H1 (cell line): ENCODE measurements around the gene TRDN. TPM values are rescaled to one million over a fixed set of nuclear protein-coding genes. Genes with fewer than 3 reads are reported as not detected.

Source experiments
- CTCF ChIA-PET: fragments of 300-600 bp; sonication (Branson Sonifier 250); formaldehyde crosslinking; loops from one replicate; lab custom pipeline; 2021; ENCODE audit not compliant: partially characterized antibody; lab: Charles Lee
- POLR2A ChIA-PET: fragments of 300-600 bp; sonication (Branson Sonifier 250); formaldehyde crosslinking; loops from one replicate; lab custom pipeline; 2021; ENCODE audit warnings: inconsistent platforms; ENCODE audit not compliant: partially characterized antibody; lab: Charles Lee
- DNase-seq, 2 experiments: peaks; one replicate each; pipeline versions ENCODE4 v3.0.0 to v3.0.0-alpha.2; 2010 to 2022; ENCODE audit warnings: low spot score in 2 of 2, low read depth in 1 of 2, mixed read lengths in 1 of 2
- FAIRE-seq: peaks from 2 replicates; lab custom pipeline; 2011; peaks lifted over from hg19 to GRCh38; lab: Jason Lieb, UNC
- H2AFZ ChIP-seq: 2 replicates; pipeline ENCODE4 v1.8.1; 2012; ENCODE audit warnings: low read length, inconsistent platforms
- H2AK5ac ChIP-seq: 2 replicates; pipeline ENCODE4 v1.6.1; 2013; ENCODE audit warnings: low read depth, low read length
- H2BK120ac ChIP-seq: replicated peaks from 2 replicates; pipeline ENCODE3; 2013; ENCODE audit warnings: low read depth, low read length, inconsistent platforms
- H2BK12ac ChIP-seq: 2 replicates; pipeline ENCODE4 v1.6.1; 2013; ENCODE audit warnings: low read depth, low read length
- H2BK15ac ChIP-seq: 2 replicates; pipeline ENCODE4 v1.6.1; 2013; ENCODE audit warnings: low read length
- H2BK20ac ChIP-seq: 2 replicates; pipeline ENCODE4 v1.6.1; 2013; ENCODE audit warnings: low read length
- H2BK5ac ChIP-seq: 2 replicates; pipeline ENCODE4 v1.6.1; 2013; ENCODE audit warnings: low read depth, low read length
- H3K14ac ChIP-seq: 2 replicates; pipeline ENCODE4 v1.6.1; 2013; ENCODE audit warnings: inconsistent platforms; ENCODE audit not compliant: insufficient read length
- H3K18ac ChIP-seq: 2 replicates; pipeline ENCODE4 v1.6.1; 2013; ENCODE audit warnings: low read length; ENCODE audit errors: extremely low read depth
- H3K23ac ChIP-seq: 2 replicates; pipeline ENCODE4 v1.6.1; 2013; ENCODE audit warnings: inconsistent platforms; ENCODE audit not compliant: insufficient read length
- H3K23me2 ChIP-seq: 2 replicates; pipeline ENCODE4 v1.6.1; 2013; ENCODE audit warnings: low read depth, low read length
- H3K27ac ChIP-seq: 2 replicates; pipeline ENCODE4 v1.6.1; 2011; ENCODE audit warnings: low read depth, low read length, inconsistent platforms
- H3K27me3 ChIP-seq, 4 experiments: replicated peaks in 1 of 4; 1 replicate in 1 of 4; 2 replicates in 3 of 4; pipeline versions ENCODE4 v1.6.1 to v1.8.1; 2011 to 2013; ENCODE audit warnings: low read length in 3 of 4, mild to moderate bottlenecking in 3 of 4, inconsistent platforms in 2 of 4, mixed read lengths in 2 of 4, moderate library complexity in 1 of 4; ENCODE audit not compliant: control insufficient read depth in 3 of 4, insufficient read depth in 3 of 4; ENCODE audit errors: extremely low read depth in 1 of 4
- H3K36me3 ChIP-seq, 4 experiments: 2 replicates each; pipeline versions ENCODE4 v1.6.1 to v1.8.1; 2011 to 2013; ENCODE audit warnings: mild to moderate bottlenecking in 4 of 4, low read length in 3 of 4, moderate library complexity in 2 of 4, control low read depth in 1 of 4, inconsistent platforms in 1 of 4; ENCODE audit not compliant: insufficient read depth in 4 of 4, control insufficient read depth in 2 of 4
- H3K4ac ChIP-seq: replicated peaks from 2 replicates; pipeline ENCODE3; 2013; ENCODE audit warnings: low read length, low read depth, mixed read lengths, inconsistent platforms; ENCODE audit not compliant: insufficient read length
- H3K4me1 ChIP-seq, 4 experiments: replicated peaks in 1 of 4; 1 replicate in 1 of 4; 2 replicates in 3 of 4; pipeline versions ENCODE4 v1.6.1 to v1.8.1; 2011 to 2013; ENCODE audit warnings: low read length in 3 of 4, inconsistent platforms in 2 of 4, mixed read lengths in 1 of 4; ENCODE audit not compliant: insufficient read depth in 4 of 4, control insufficient read depth in 3 of 4
- H3K4me2 ChIP-seq, 2 experiments: 2 replicates each; pipeline versions ENCODE4 v1.6.1 to v1.8.1; 2011 to 2013; ENCODE audit warnings: low read depth in 2 of 2, low read length in 2 of 2, control low read depth in 1 of 2, inconsistent platforms in 1 of 2, mild to moderate bottlenecking in 1 of 2; ENCODE audit not compliant: insufficient read depth in 1 of 2
- H3K4me3 ChIP-seq, 4 experiments: fragments of 200-600, 300-600 bp in 1 of 4; sonication (generic), shearing (Covaris generic), sonication (Bioruptor Twin) in 1 of 4; 2 replicates each; pipeline versions ENCODE4 v1.5.1 to v1.8.1; 2011 to 2016; ENCODE audit warnings: low read length in 4 of 4, low read depth in 3 of 4, control low read depth in 2 of 4, inconsistent platforms in 2 of 4, mild to moderate bottlenecking in 2 of 4, mixed read lengths in 1 of 4, moderate library complexity in 1 of 4; ENCODE audit not compliant: insufficient read depth in 2 of 4; ENCODE audit errors: extremely low read depth in 1 of 4
- H3K56ac ChIP-seq: replicated peaks from 2 replicates; pipeline ENCODE3; 2013; ENCODE audit warnings: low read depth, mild to moderate bottlenecking, mixed read lengths, low read length, inconsistent platforms; ENCODE audit not compliant: insufficient read length
- H3K79me1 ChIP-seq: 2 replicates; pipeline ENCODE4 v1.6.1; 2013; ENCODE audit warnings: low read depth, low read length, control low read depth
- H3K79me2 ChIP-seq, 2 experiments: 2 replicates each; pipeline versions ENCODE4 v1.6.1 to v1.8.1; 2012 to 2013; ENCODE audit warnings: low read length in 2 of 2, mild to moderate bottlenecking in 2 of 2, inconsistent platforms in 1 of 2; ENCODE audit not compliant: insufficient read depth in 2 of 2, control insufficient read depth in 1 of 2
- H3K9ac ChIP-seq, 4 experiments: replicated peaks in 1 of 4; 1 replicate in 1 of 4; 2 replicates in 3 of 4; pipeline versions ENCODE4 v1.6.1 to v1.8.1; 2011 to 2013; ENCODE audit warnings: low read depth in 3 of 4, low read length in 3 of 4, control low read depth in 2 of 4, mild to moderate bottlenecking in 2 of 4, moderate library complexity in 2 of 4, inconsistent platforms in 1 of 4; ENCODE audit errors: extremely low read depth in 1 of 4
- H3K9me3 ChIP-seq, 2 experiments: 2 replicates each; pipeline versions ENCODE4 v1.6.1 to v1.8.1; 2012 to 2013; ENCODE audit warnings: mild to moderate bottlenecking in 2 of 2, moderate library complexity in 2 of 2, control low read depth in 1 of 2, inconsistent platforms in 1 of 2, low read depth in 1 of 2, low read length in 1 of 2, mixed read lengths in 1 of 2; ENCODE audit not compliant: insufficient read depth in 2 of 2
- H4K20me1 ChIP-seq, 2 experiments: replicated peaks in 1 of 2; 2 replicates each; pipeline versions ENCODE3 to v1.8.1; 2011 to 2013; ENCODE audit warnings: inconsistent platforms in 2 of 2, low read length in 2 of 2, mild to moderate bottlenecking in 1 of 2; ENCODE audit not compliant: insufficient read depth in 2 of 2, control insufficient read depth in 1 of 2
- H4K5ac ChIP-seq: 2 replicates; pipeline ENCODE4 v1.6.1; 2013; ENCODE audit warnings: low read length, low read depth, mixed read lengths, inconsistent platforms; ENCODE audit not compliant: insufficient read length
- H4K8ac ChIP-seq: 2 replicates; pipeline ENCODE4 v1.8.0; 2013; ENCODE audit warnings: mild to moderate bottlenecking, moderate library complexity, low read length, inconsistent platforms; ENCODE audit not compliant: insufficient read depth; ENCODE audit errors: extremely low read depth
- H4K91ac ChIP-seq: replicated peaks from 2 replicates; pipeline ENCODE3; 2013; ENCODE audit warnings: low read length, mixed read lengths, inconsistent platforms; ENCODE audit not compliant: insufficient read length
- ATF2 ChIP-seq: IDR thresholded peaks from 2 replicates; pipeline ENCODE4 v1.6.1; 2012; ENCODE audit warnings: low read length, inconsistent platforms
- GTF2F1 ChIP-seq: IDR thresholded peaks from 2 replicates; pipeline ENCODE4 v1.6.1; 2012; ENCODE audit warnings: low read depth, low read length, improper control_type of control experiment, borderline replicate concordance
- KDM1A ChIP-seq: fragments of 200-600, 300-600 bp; sonication (generic); IDR thresholded peaks from 2 replicates; pipeline ENCODE4 v1.7.1; 2016; ENCODE audit warnings: mild to moderate bottlenecking, low read length, borderline replicate concordance
- WGBS, 2 experiments: shearing (Covaris generic) in 1 of 2; methylation state at CpG; one replicate each; pipeline versions ENCODE4 v1.1.6 to v1.1.7; 2013 to 2015; ENCODE audit warnings: low lambda C conversion rate in 2 of 2, mixed read lengths in 2 of 2, inconsistent platforms in 1 of 2, low coverage in 1 of 2, missing lambda C conversion rate in 1 of 2; ENCODE audit not compliant: insufficient replicate concordance in 2 of 2, insufficient coverage in 1 of 2, insufficient read length in 1 of 2; ENCODE audit errors: extremely low coverage in 1 of 2, missing lambda C conversion rate in 1 of 2; 5-methylcytosine and 5-hydroxymethylcytosine counted together
- polyA plus RNA-seq, 7 experiments: library from polyadenylated mRNA; depleted of rRNA in 3 of 7; stranded (reverse) in 5 of 7; unstranded in 2 of 7; fragments of >200 nt in 5 of 7; fragments of 200-250 nt in 2 of 7; gene quantifications; 1 replicate in 5 of 7; 2 replicates in 1 of 7; 4 replicates in 1 of 7; pipeline versions ENCODE4 v1.2.1 to v1.2.3, GENCODE V29; 2011 to 2013; ENCODE audit warnings: missing spikeins in 2 of 7, mixed read lengths in 2 of 7
- total RNA-seq: library from RNA; stranded (reverse); fragmentation: NEBNext Ultra II Directional; extraction: Animal tissue kit (Norgen Biotek cat#: 25700); gene quantifications from 2 replicates; pipeline ENCODE4 v1.2.1, GENCODE V29; 2021

Gene TRDN
- total and polyA plus RNA-seq, 2 of the 8 experiments (the other 6 are each of a cell fraction or from before 2014, with no cell fraction given) = 1.6 to 41.6 TPM

GRCh38 chr6:123668063-123668462, 31.3 kb upstream of the TRDN start:
- FAIRE-seq (no peak), DNase-seq (no peak)
- H3K4me2 ChIP-seq = no peak overlapping the region; a peak in 1 of 4 replicates
- H2BK5ac ChIP-seq = no peak overlapping the region
- no peak overlapping the region for H3K9ac ChIP-seq
- ChIA-PET CTCF (interaction anchor here (1.2 kb wide), 1 partner anchor 15 kb away, joined by 3 read pairs; no protein-coding TSS in a partner anchor), POLR2A (no interaction called here)
- H4K5ac ChIP-seq = no peak overlapping the region
- no peak overlapping the region for H3K18ac ChIP-seq
- H3K56ac ChIP-seq = no peak overlapping the region
- H3K4me3 ChIP-seq = no peak overlapping the region
- H4K91ac ChIP-seq = no peak overlapping the region
- H3K4ac ChIP-seq = no peak overlapping the region
- peaks cover 0 to 2% (median 0%) of the 10 kb centered on the region in 4 experiments; a peak in 1 of 7 replicates for H3K4me1 ChIP-seq
- no peak overlapping the region for H3K14ac ChIP-seq
- no peaks in the 10 kb centered on the region for H4K20me1 ChIP-seq
- no peaks in the 10 kb centered on the region for H3K79me1 ChIP-seq
- no peak overlapping the region for H2BK120ac ChIP-seq
- no peak overlapping the region for H2BK12ac ChIP-seq
- no peak overlapping the region for H4K8ac ChIP-seq
- WGBS, 2 experiments = 72% methylated on average over 4 of the region's 6 CpGs; no CpG with 5 or more reads in 1 of the 2 experiments
- H3K27me3 ChIP-seq = no peaks in the 10 kb centered on the region
- no peaks in the 10 kb centered on the region; a peak in 1 of 8 replicates for H3K36me3 ChIP-seq
- no peaks in the 10 kb centered on the region for H3K79me2 ChIP-seq
- no peak overlapping the region for H2AFZ ChIP-seq
- no peak overlapping the region for H3K27ac ChIP-seq
- H3K9me3 ChIP-seq = 0 out of 4 replicates have a peak, but pooled peaks cover 0 to 3% of the 10 kb centered on the region in 2 experiments
- H3K23me2 ChIP-seq = no peaks in the 10 kb centered on the region
- no peak overlapping the region for H2AK5ac ChIP-seq
- no peak overlapping the region for H2BK20ac ChIP-seq
- no peak overlapping the region for H2BK15ac ChIP-seq
- H3K23ac ChIP-seq = no peak overlapping the region
- no peak for TF ChIP-seq GTF2F1
- TF ChIP-seq ATF2 = no peak
- no peak for TF ChIP-seq KDM1A
